Raji (cell line): Measurements from ENCODE around the gene ZBTB42.

Experiments used
- POLR2A ChIP-seq: IDR thresholded peaks from 2 replicates; pipeline ENCODE4 v1.6.1; 2011; ENCODE audit warnings: low read depth, low read length, control low read depth; ENCODE audit not compliant: insufficient read depth

Gene ZBTB42

GRCh38 chr14:104800771-104801519 lies at the start of gene ZBTB42:
ZBTB42 (plus strand) TSS chr14:104801101; CDS start chr14:104801198, 97 bp downstream.
- TF ChIP-seq POLR2A, result no peak

GRCh38 chr14:104751539-104752422 lies 49.1 kb upstream of the ZBTB42 start:
- no peak for TF ChIP-seq POLR2A

- TF ChIP-seq POLR2A, result peak; percentile 72
Measured at GRCh38 chr14:104752423-104752734, 48.5 kb upstream of the ZBTB42 start.

DNA sequence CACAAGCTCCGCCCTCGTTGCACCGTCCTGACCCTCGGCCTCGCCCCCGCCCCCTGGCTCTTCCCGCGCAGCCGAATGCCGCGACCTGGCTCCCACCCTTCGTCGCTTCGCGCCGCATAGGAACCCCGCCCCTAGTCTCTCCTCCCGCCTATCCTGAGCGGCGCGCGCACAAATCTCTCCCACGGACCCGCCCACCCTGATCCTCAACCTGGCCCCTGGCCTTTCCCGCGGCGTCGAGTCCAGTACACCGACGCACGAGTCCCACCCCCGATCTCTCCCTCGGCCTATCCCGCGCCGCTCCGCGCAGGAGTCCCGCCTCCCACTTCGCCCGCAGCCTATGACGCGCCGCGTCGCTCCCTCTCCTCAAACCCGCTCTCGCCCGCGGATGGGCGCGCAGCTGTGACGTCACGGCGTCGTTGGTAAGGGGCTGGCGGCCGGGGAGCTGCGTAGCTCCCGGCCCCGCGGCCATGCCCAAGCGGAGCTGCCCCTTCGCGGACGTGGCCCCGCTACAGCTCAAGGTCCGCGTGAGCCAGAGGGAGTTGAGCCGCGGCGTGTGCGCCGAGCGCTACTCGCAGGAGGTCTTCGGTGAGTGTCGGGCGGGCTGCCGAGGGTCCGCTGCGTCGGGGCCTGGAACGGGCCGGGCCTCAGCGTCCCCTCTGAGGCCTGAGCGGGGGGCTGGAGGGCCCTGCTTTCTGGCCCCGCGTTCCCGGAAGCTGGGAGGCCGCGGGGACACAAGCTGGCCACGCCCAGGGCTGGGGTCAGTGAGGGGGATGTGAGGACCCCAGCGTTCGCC lies 48.0 kb upstream of the ZBTB42 start, which contains the start of gene SIVA1:
Gene SIVA1 (plus strand): TSS at position 413 of the 793 bp plus-strand sequence. CDS start 55 bp downstream, at position 468.
- TF ChIP-seq POLR2A, result peak; percentile 88

DNA sequence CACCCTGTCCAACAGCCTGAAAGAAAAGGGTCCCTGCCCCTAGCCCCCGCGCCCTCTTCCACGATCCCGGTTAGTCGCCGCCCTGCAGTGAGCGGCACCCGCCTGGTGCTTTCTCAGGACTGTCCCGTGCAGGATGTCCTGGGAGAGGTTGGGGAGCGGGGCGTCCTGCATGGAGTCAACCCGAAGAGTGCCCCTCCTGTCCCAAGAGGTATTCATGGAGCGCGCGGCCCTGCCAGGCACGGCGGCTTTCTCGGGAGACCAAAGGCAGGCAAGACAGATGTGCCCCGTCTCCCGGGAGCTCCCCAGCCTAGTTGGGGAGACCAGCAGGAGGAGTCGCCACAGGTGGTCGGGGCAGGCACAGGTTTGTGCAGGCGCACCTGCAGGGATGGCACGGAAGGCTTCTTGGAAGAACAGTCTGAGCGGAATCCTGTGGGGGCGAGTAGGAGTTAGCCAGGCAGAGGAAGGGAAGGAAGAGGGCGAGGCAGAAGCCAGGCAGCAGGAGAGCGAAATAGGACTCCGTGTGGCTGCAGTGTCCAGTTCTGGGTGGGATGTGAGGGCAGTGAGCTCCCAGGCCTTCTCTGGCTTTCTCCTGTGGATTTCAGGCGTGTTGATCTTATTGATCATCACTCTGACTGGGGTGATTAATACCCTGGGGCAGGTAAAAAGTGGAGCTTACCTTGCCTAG lies 47.2 kb upstream of the ZBTB42 start:
- TF ChIP-seq POLR2A, result no peak

- TF ChIP-seq POLR2A, result no peak
Measured at GRCh38 chr14:104754213-104754851, 46.6 kb upstream of the ZBTB42 start.

- TF ChIP-seq POLR2A, result no peak
Measured at GRCh38 chr14:104755621-104756020, 45.3 kb upstream of the ZBTB42 start.

DNA sequence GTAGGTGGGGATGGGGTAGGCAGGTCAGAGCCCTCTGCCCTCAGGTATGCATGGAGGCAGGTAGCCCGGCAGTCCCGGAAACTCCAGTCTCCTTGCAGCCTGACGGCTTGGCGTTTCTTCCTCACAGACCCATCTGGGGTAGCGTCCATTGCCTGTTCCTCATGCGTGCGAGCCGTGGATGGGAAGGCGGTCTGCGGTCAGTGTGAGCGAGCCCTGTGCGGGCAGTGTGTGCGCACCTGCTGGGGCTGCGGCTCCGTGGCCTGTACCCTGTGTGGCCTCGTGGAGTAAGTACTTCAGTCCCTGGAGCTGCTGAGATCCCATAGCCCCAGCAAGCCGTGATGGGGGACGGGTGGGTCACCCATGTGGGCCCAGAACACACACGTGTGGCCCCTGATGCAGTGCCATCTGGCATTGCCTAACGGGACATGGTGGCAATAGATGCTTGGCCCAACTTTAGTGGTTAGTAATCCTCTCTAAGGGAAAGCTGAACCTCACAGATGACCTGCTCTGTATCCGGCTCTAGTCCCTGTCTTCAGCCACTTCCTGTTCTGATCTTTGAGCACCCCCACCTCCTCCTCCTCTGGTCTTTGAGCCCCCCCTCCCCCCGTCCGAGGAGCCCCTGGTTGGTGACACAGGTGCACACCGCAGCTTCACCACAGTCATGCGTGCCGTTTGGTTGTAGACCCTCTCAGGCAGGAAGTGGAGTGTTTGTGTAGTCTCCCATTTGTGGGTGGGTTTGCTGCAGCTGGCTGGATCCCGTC lies 44.2 kb upstream of the ZBTB42 start:
- no peak for TF ChIP-seq POLR2A

DNA sequence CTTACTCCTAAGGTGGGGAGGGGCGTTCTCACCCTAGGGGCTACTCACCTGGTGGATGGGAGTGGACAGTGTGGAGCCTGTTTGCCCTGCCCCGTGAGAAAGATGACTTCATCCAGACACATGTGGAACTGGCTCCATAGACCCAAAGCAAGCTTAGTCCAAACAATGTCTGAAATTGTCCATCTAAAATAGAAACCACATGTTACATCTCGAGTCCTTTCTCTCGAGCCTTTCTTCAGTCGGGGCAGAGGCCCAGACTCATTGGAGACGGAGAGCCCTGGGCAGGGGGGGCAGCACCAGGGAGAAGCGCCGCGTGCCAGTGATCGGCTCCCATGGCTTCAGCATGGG lies 43.7 kb upstream of the ZBTB42 start:
- TF ChIP-seq POLR2A, result no peak

- no peak for TF ChIP-seq POLR2A
Measured at GRCh38 chr14:104757681-104758392, 43.1 kb upstream of the ZBTB42 start.

DNA sequence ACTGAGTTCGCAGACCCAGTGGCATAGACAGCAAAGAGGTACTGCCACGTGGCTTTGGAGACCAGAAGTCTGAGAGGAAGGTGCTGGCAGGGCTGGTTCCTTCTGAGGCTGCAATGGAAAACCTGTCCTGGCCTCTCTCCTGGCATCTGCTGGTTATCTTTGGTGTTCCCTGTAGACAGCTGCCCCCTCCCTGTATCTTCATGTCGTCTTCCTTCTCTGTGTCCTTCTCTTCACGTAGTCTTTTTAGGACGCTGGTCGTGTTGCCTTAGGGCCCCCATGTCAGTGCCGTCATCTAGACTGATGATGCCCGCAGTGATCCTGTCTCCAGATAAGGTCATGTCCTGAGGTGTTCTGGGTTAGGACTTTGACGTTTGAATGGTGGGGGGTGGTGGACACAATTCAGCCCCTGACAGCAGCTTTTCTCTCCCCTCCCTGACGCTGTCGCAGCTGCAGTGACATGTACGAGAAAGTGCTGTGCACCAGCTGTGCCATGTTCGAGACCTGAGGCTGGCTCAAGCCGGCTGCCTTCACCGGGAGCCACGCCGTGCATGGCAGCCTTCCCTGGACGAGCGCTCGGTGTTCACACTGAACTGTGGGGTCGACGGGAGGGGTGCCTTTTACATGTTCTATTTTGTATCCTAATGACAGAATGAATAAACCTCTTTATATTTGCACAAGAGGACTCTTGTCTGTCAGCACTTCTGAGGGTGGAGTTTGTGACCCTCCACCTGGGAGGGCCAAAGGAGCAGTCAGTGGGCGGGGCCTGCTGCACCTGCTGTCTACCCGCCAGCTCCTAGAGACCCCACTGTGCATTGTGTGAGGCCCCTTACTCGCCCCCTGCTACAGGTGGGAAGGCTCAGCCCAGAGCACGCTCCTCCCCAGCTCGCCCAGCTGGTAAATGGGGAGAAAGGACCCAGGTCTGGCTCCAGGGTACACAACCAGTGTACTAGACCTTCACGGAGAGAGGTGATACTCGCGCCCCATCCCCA lies 41.6 kb upstream of the ZBTB42 start:
- no peak for TF ChIP-seq POLR2A

GRCh38 chr14:104765517-104765916 lies 35.4 kb upstream of the ZBTB42 start:
- no peak for TF ChIP-seq POLR2A
